Breast epithelium (tissue), 4 donors: ENCODE results near the gene USP24. TPM values are rescaled to one million over a fixed set of nuclear protein-coding genes. Genes with fewer than 3 reads are reported as not detected.

Source experiments
- DNase-seq, 2 donors: peaks; one replicate each; pipeline ENCODE4 v3.0.0-alpha.2; 2019; ENCODE audit warnings: low spot score in 2 of 2
- H3K27ac ChIP-seq, 2 donors: fragments of 200-600 bp; sonication (generic) in 1 of 2; one replicate each; pipeline ENCODE4 v1.5.1; 2016 to 2019; ENCODE audit warnings: mild to moderate bottlenecking in 1 of 2
- H3K27me3 ChIP-seq, 2 donors: fragments of 200-600 bp; sonication (generic) in 1 of 2; one replicate each; pipeline versions ENCODE4 v1.5.1 to v1.6.0; 2017 to 2019; ENCODE audit warnings: control low read depth in 1 of 2, mild to moderate bottlenecking in 1 of 2
- H3K36me3 ChIP-seq: fragments of 200-600 bp; one replicate; pipeline ENCODE4 v1.5.1; 2019
- H3K4me1 ChIP-seq, 2 donors: fragments of 200-600 bp; sonication (generic); one replicate each; pipeline ENCODE4 v1.5.1; 2016 to 2019; ENCODE audit warnings: control low read depth in 1 of 2
- H3K4me3 ChIP-seq, 3 donors: fragments of 200-600 bp; sonication (generic); 1 replicate in 2 of 3; 2 replicates in 1 of 3; pipeline ENCODE4 v1.5.1; 2016 to 2019; ENCODE audit warnings: mild to moderate bottlenecking in 3 of 3, moderate library complexity in 2 of 3
- H3K9me3 ChIP-seq, 2 donors: fragments of 200-600 bp; sonication (generic) in 1 of 2; one replicate each; pipeline ENCODE4 v1.5.1; 2016 to 2019; ENCODE audit warnings: control low read depth in 1 of 2
- POLR2A ChIP-seq: fragments of 450-650 bp; IDR thresholded peaks from one replicate; pipeline ENCODE4 v1.6.1; 2016; ENCODE audit warnings: antibody characterized with exemption, mild to moderate bottlenecking, moderate library complexity
- POLR2AphosphoS5 ChIP-seq, 3 donors: sonication (generic); formaldehyde crosslinking; IDR thresholded peaks; one replicate each; pipeline ENCODE4 v1.6.1; 2017; ENCODE audit warnings: antibody characterized with exemption in 3 of 3
- intact Hi-C: fragments of 100-400 bp; cut with DNase I; formaldehyde crosslinking; loops from one replicate; pipeline ENCODE4 v1.15.1; 2023; ENCODE audit warnings: low total_unique reads
- total RNA-seq, 3 donors: library from RNA; depleted of rRNA; stranded (reverse); fragments of >200 nt; gene quantifications; one replicate each; pipeline ENCODE4 v1.1.0, GENCODE V29; 2016
- TF ChIP-seq, protein P1 (sequence below), 3 donors: fragments of 450-650 bp; IDR thresholded peaks; one replicate each; pipeline ENCODE4 v1.5.1; 2016 to 2017; ENCODE audit warnings: antibody characterized with exemption in 3 of 3, mild to moderate bottlenecking in 3 of 3, moderate library complexity in 3 of 3

Gene USP24
- total RNA-seq, 3 donors from 2014 or later: 51.5 to 103 (median 77.3) TPM

DNA sequence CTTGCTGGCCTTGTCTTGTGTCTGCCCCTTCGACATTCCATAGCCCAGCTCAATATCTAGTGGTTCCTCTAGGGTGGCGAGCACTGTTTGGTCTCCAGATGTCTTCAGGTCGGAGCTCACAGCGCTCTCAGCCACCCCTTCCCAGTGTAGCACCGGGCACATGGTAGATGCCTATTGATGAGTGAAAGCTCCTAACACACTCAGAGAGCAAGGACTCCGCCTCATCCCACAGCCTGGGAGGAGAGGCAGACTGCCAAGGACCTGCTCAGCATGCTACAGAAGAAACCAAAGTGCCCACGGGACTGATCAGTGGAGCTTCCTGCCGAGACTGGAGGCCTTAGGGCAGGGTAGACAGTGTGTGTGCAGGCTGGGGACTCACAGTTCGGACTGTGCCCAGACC is 164.9 kb downstream of the USP24 start:
- H3K36me3 ChIP-seq: no peaks in the 10 kb centered on the region
- TF ChIP-seq POLR2AphosphoS5 (IDR thresholded peaks at IDR 0.05) (no peak), POLR2A (no peak)
- TF ChIP-seq, protein P1, sequence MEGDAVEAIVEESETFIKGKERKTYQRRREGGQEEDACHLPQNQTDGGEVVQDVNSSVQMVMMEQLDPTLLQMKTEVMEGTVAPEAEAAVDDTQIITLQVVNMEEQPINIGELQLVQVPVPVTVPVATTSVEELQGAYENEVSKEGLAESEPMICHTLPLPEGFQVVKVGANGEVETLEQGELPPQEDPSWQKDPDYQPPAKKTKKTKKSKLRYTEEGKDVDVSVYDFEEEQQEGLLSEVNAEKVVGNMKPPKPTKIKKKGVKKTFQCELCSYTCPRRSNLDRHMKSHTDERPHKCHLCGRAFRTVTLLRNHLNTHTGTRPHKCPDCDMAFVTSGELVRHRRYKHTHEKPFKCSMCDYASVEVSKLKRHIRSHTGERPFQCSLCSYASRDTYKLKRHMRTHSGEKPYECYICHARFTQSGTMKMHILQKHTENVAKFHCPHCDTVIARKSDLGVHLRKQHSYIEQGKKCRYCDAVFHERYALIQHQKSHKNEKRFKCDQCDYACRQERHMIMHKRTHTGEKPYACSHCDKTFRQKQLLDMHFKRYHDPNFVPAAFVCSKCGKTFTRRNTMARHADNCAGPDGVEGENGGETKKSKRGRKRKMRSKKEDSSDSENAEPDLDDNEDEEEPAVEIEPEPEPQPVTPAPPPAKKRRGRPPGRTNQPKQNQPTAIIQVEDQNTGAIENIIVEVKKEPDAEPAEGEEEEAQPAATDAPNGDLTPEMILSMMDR (IDR thresholded peaks at IDR 0.05): no peak
- no peaks in the 10 kb centered on the region for H3K27me3 ChIP-seq
- no peak overlapping the region for H3K27ac ChIP-seq
- intact Hi-C loops: no loop called here
- DNase-seq: no peak
- no peak overlapping the region for H3K4me3 ChIP-seq
- H3K9me3 ChIP-seq: no peaks in the 10 kb centered on the region
- H3K4me1 ChIP-seq: no peaks in the 10 kb centered on the region

GRCh38 chr1:55049914-55050278 is 165.3 kb downstream of the USP24 start:
- intact Hi-C loops: loop anchor here (5.0 kb wide), 2 partner anchors 977 to 1438 kb away; no protein-coding TSS in a partner anchor
- TF ChIP-seq POLR2AphosphoS5 (IDR thresholded peaks at IDR 0.05): no peak
- TF ChIP-seq, protein P1 (IDR thresholded peaks at IDR 0.05): no peak
- TF ChIP-seq POLR2A: no peak
- Histone ChIP-seq H3K27ac (no peak overlapping the region), H3K27me3 (no peaks in the 10 kb centered on the region), H3K9me3 (no peaks in the 10 kb centered on the region), H3K36me3 (no peaks in the 10 kb centered on the region), H3K4me3 (no peak overlapping the region), H3K4me1 (no peaks in the 10 kb centered on the region)
- no peak for DNase-seq

GRCh38 chr1:55049271-55049913 is 165.8 kb downstream of the USP24 start:
- H3K4me1 ChIP-seq: no peaks in the 10 kb centered on the region
- no peaks in the 10 kb centered on the region for H3K27me3 ChIP-seq
- intact Hi-C loops: loop anchor here (5.0 kb wide), 2 partner anchors 978 to 1437 kb away; no protein-coding TSS in a partner anchor
- no peak overlapping the region for H3K27ac ChIP-seq
- no peak overlapping the region for H3K4me3 ChIP-seq
- no peak for TF ChIP-seq POLR2AphosphoS5 (IDR thresholded peaks at IDR 0.05)
- H3K36me3 ChIP-seq: no peaks in the 10 kb centered on the region
- H3K9me3 ChIP-seq: no peaks in the 10 kb centered on the region
- no peak for DNase-seq

- intact Hi-C loops: loop anchor here (5.0 kb wide), 2 partner anchors 979 to 1436 kb away; no protein-coding TSS in a partner anchor
- DNase-seq: no peak
Measured at GRCh38 chr1:55048453-55049270, 166.5 kb downstream of the USP24 start.

DNA sequence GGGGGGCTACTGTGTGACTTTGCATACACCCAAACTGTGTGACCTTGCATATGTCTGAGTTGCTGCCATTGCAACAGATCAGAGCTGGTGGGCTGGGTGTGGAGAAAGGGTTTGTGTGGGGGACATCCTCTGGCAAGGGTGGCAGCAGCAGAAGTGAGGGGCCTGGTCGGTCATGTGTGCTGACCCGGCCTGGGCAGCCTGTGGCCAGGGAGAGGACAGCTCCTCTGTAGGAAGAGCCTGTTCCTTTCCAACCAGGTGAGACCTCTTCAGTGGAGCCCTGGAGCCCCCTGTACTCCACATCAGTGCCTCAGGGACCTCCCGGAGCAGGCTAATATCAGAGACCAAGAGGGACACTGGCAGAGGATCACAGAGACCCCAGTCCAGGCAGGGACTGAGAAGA is 167.6 kb downstream of the USP24 start:
- Histone ChIP-seq H3K9me3 (no peaks in the 10 kb centered on the region), H3K27me3 (no peaks in the 10 kb centered on the region), H3K4me1 (no peaks in the 10 kb centered on the region), H3K4me3 (no peak overlapping the region), H3K36me3 (no peaks in the 10 kb centered on the region), H3K27ac (no peak overlapping the region)
- no peak for DNase-seq
- TF ChIP-seq POLR2A (no peak), POLR2AphosphoS5 (IDR thresholded peaks at IDR 0.05) (no peak)
- TF ChIP-seq, protein P1 (IDR thresholded peaks at IDR 0.05): no peak
- intact Hi-C loops: loop anchor here (5.0 kb wide), 2 partner anchors 980 to 1435 kb away; no protein-coding TSS in a partner anchor

More at GRCh38 chr1:55048453-55049270, 166.5 kb downstream of the USP24 start:
- no peak overlapping the region for H3K27ac ChIP-seq
- no peak for TF ChIP-seq POLR2A
- TF ChIP-seq, protein P1 (IDR thresholded peaks at IDR 0.05): no peak
- no peak for TF ChIP-seq POLR2AphosphoS5 (IDR thresholded peaks at IDR 0.05)
- no peaks in the 10 kb centered on the region for H3K27me3 ChIP-seq
- H3K4me1 ChIP-seq: no peaks in the 10 kb centered on the region
- no peaks in the 10 kb centered on the region for H3K36me3 ChIP-seq
- no peak overlapping the region for H3K4me3 ChIP-seq
- H3K9me3 ChIP-seq: no peaks in the 10 kb centered on the region
